Measurements from ENCODE around the gene TRAF2. TPM values are rescaled to one million over a fixed set of nuclear protein-coding genes. Genes with fewer than 3 reads are reported as not detected.
A peak's percentile ranks its signal among the peaks of the same experiment; 100 is the strongest.

The TRAF2 gene
- polyA plus RNA-seq, 2 of the 4 experiments (the other 2 are of a cell fraction), result 23.8 to 39.5 TPM

- TF ChIP-seq FOSL2 (IDR thresholded peaks at IDR 0.05) (no peak), FOSL2 (CRISPR knock-in tag; IDR thresholded peaks at IDR 0.05) (no peak), CTCF (IDR thresholded peaks at IDR 0.05) (no peak), RCOR1 (IDR thresholded peaks at IDR 0.05; ENCODE audit: low read depth, low read length) (no peak), RFX5 (IDR thresholded peaks at IDR 0.05) (no peak)
- TF ChIP-seq, protein P1, sequence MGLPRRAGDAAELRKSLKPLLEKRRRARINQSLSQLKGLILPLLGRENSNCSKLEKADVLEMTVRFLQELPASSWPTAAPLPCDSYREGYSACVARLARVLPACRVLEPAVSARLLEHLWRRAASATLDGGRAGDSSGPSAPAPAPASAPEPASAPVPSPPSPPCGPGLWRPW (IDR thresholded peaks at IDR 0.05), result no peak
Observed at GRCh38 chr9:136974817-136975535, 88.7 kb downstream of the TRAF2 start (continued).

DNA sequence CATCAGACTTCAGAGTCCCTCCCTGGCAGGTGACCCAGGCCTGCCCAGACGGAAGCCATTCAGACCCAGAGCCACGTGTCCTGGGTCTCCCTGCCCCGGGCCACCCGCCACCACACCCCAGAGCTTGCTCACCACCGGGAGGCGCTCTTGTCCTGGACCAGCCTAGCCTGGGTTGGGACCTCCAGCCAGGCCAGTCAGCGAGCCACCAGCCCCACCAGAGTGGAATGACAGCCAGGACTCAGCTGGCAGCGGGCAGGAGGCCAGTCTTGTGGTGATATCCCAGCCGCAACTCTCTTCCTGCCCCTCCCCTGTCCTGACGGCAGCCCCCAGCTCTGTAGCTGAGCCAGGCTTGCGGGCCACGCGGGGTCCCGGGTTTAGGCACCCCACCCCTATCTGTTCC lies 89.3 kb downstream of the TRAF2 start:
- Histone ChIP-seq H3K4me3 (no peak overlapping the region), H3K9me3 (no peaks in the 10 kb centered on the region), H3K4me2 (no peak overlapping the region), H3K27ac (no peak overlapping the region), H3K4me1 (peaks cover 14% of the 10 kb centered on the region)
- ChIA-PET CTCF (interaction anchor here (1.0 to 7.8 kb wide), 7 partner anchors 9 to 60 kb away, joined by 3 to 64 read pairs (median 5); partner anchors contain the start of genes ABCA2, C8G and FBXW5), POLR2A (no interaction called here)
- 0 out of 3 replicates have a peak, but pooled peaks have one; percentile 8 for TF ChIP-seq CTCF (IDR thresholded peaks at IDR 0.05)
- TF ChIP-seq, protein P1 (IDR thresholded peaks at IDR 0.05), result no peak
- FAIRE-seq (no peak), ATAC-seq (no peak), DNase-seq (ENCODE audit: low read depth in 1 of 2, low spot score in 1 of 2) (no peak)
- WGBS (ENCODE audit: missing lambda C conversion rate), result 85% methylated on average over 13 of the region's 14 CpGs

Small RNAs within 50 kb of the gene (small RNA-seq; reads per million reads assigned to genes)
- 0 to 5.8 (median 1.8) reads per million in 6 experiments for gene MIR4479

Other genes with a start within 250 kb of the TRAF2 start
- gene EGFL7, start 223.6 kb upstream of the TRAF2 start, polyA plus RNA-seq (2011; rRNA removed), result 15.3 and 19.9 TPM in 2 replicates
- 28.9 to 34.4 TPM (median 32.3 TPM) in 3 replicates for gene EGFL7, start 223.6 kb upstream of the TRAF2 start, polyA plus RNA-seq (2017; fragmentation: RNase III; extraction: RNeasy Plus Mini Kit Qiagen cat#74134 plus additional on column Dnase treatment)
- 32.3 and 38.6 TPM in 2 replicates for gene AGPAT2, start 199.1 kb upstream of the TRAF2 start, polyA plus RNA-seq (2011; rRNA removed)
- 44.3 to 49.5 TPM (median 46.3 TPM) in 3 replicates for gene AGPAT2, start 199.1 kb upstream of the TRAF2 start, polyA plus RNA-seq (2017; fragmentation: RNase III; extraction: RNeasy Plus Mini Kit Qiagen cat#74134 plus additional on column Dnase treatment)
- 6.7 and 8.8 TPM in 2 replicates for gene DIPK1B, start 173.9 kb upstream of the TRAF2 start, polyA plus RNA-seq (2011; rRNA removed)
- 6.0 to 8.2 TPM (median 6.7 TPM) in 3 replicates for gene DIPK1B, start 173.9 kb upstream of the TRAF2 start, polyA plus RNA-seq (2017; fragmentation: RNase III; extraction: RNeasy Plus Mini Kit Qiagen cat#74134 plus additional on column Dnase treatment)
- gene LCN10, start 143.6 kb upstream of the TRAF2 start, polyA plus RNA-seq (2011; rRNA removed), result not detected in 2 replicates
- gene LCN10, start 143.6 kb upstream of the TRAF2 start, polyA plus RNA-seq (2017; fragmentation: RNase III; extraction: RNeasy Plus Mini Kit Qiagen cat#74134 plus additional on column Dnase treatment), result not detected in 3 replicates
- not detected in 2 replicates for gene LCN6, start 138.0 kb upstream of the TRAF2 start, polyA plus RNA-seq (2011; rRNA removed)
- gene LCN6, start 138.0 kb upstream of the TRAF2 start, polyA plus RNA-seq (2017; fragmentation: RNase III; extraction: RNeasy Plus Mini Kit Qiagen cat#74134 plus additional on column Dnase treatment), result not detected in 3 replicates
- not detected in 2 replicates for gene LCN8, start 128.3 kb upstream of the TRAF2 start, polyA plus RNA-seq (2011; rRNA removed)
- gene LCN8, start 128.3 kb upstream of the TRAF2 start, polyA plus RNA-seq (2017; fragmentation: RNase III; extraction: RNeasy Plus Mini Kit Qiagen cat#74134 plus additional on column Dnase treatment), result not detected in 3 replicates
- 0.10 and 0.24 TPM in 2 replicates for gene LCN15, start 122.0 kb upstream of the TRAF2 start, polyA plus RNA-seq (2011; rRNA removed)
- 0.07 to 0.09 TPM in 2 of 3 replicates, not detected in the other for gene LCN15, start 122.0 kb upstream of the TRAF2 start, polyA plus RNA-seq (2017; fragmentation: RNase III; extraction: RNeasy Plus Mini Kit Qiagen cat#74134 plus additional on column Dnase treatment)
- gene TMEM141, start 95.2 kb upstream of the TRAF2 start, polyA plus RNA-seq (2011; rRNA removed), result 64.5 and 78.0 TPM in 2 replicates
- gene TMEM141, start 95.2 kb upstream of the TRAF2 start, polyA plus RNA-seq (2017; fragmentation: RNase III; extraction: RNeasy Plus Mini Kit Qiagen cat#74134 plus additional on column Dnase treatment), result 69.9 to 71.0 TPM (median 70.7 TPM) in 3 replicates
- gene CCDC183, start 90.2 kb upstream of the TRAF2 start, polyA plus RNA-seq (2011; rRNA removed), result 1.4 and 1.6 TPM in 2 replicates
- 0.58 to 1.1 TPM (median 0.90 TPM) in 3 replicates for gene CCDC183, start 90.2 kb upstream of the TRAF2 start, polyA plus RNA-seq (2017; fragmentation: RNase III; extraction: RNeasy Plus Mini Kit Qiagen cat#74134 plus additional on column Dnase treatment)
- 46.8 and 53.5 TPM in 2 replicates for gene RABL6, start 78.6 kb upstream of the TRAF2 start, polyA plus RNA-seq (2011; rRNA removed)
- gene RABL6, start 78.6 kb upstream of the TRAF2 start, polyA plus RNA-seq (2017; fragmentation: RNase III; extraction: RNeasy Plus Mini Kit Qiagen cat#74134 plus additional on column Dnase treatment), result 70.3 to 72.2 TPM (median 71.4 TPM) in 3 replicates
- 0.75 and 0.76 TPM in 2 replicates for gene AJM1, start 44.0 kb upstream of the TRAF2 start, polyA plus RNA-seq (2011; rRNA removed)
- gene AJM1, start 44.0 kb upstream of the TRAF2 start, polyA plus RNA-seq (2017; fragmentation: RNase III; extraction: RNeasy Plus Mini Kit Qiagen cat#74134 plus additional on column Dnase treatment), result 3.0 to 3.6 TPM (median 3.2 TPM) in 3 replicates
- gene PHPT1, start 37.1 kb upstream of the TRAF2 start, polyA plus RNA-seq (2011; rRNA removed), result 104 and 123 TPM in 2 replicates
- gene PHPT1, start 37.1 kb upstream of the TRAF2 start, polyA plus RNA-seq (2017; fragmentation: RNase III; extraction: RNeasy Plus Mini Kit Qiagen cat#74134 plus additional on column Dnase treatment), result 234 to 261 TPM (median 239 TPM) in 3 replicates
- 1.3 and 1.5 TPM in 2 replicates for gene MAMDC4, start 34.2 kb upstream of the TRAF2 start, polyA plus RNA-seq (2011; rRNA removed)
- 7.3 to 9.1 TPM (median 7.6 TPM) in 3 replicates for gene MAMDC4, start 34.2 kb upstream of the TRAF2 start, polyA plus RNA-seq (2017; fragmentation: RNase III; extraction: RNeasy Plus Mini Kit Qiagen cat#74134 plus additional on column Dnase treatment)
- 284 and 464 TPM in 2 replicates for gene EDF1, start 20.2 kb upstream of the TRAF2 start, polyA plus RNA-seq (2011; rRNA removed)
- gene EDF1, start 20.2 kb upstream of the TRAF2 start, polyA plus RNA-seq (2017; fragmentation: RNase III; extraction: RNeasy Plus Mini Kit Qiagen cat#74134 plus additional on column Dnase treatment), result 472 to 560 TPM (median 477 TPM) in 3 replicates
- 37.3 and 37.5 TPM in 2 replicates for gene FBXW5, start 58.2 kb downstream of the TRAF2 start, polyA plus RNA-seq (2011; rRNA removed)
- gene FBXW5, start 58.2 kb downstream of the TRAF2 start, polyA plus RNA-seq (2017; fragmentation: RNase III; extraction: RNeasy Plus Mini Kit Qiagen cat#74134 plus additional on column Dnase treatment), result 59.3 to 61.4 TPM (median 59.5 TPM) in 3 replicates
- 0.41 and 0.45 TPM in 2 replicates for gene C8G, start 58.7 kb downstream of the TRAF2 start, polyA plus RNA-seq (2011; rRNA removed)
- gene C8G, start 58.7 kb downstream of the TRAF2 start, polyA plus RNA-seq (2017; fragmentation: RNase III; extraction: RNeasy Plus Mini Kit Qiagen cat#74134 plus additional on column Dnase treatment), result 1.1 to 1.3 TPM (median 1.1 TPM) in 3 replicates
- gene LCN12, start 65.8 kb downstream of the TRAF2 start, polyA plus RNA-seq (2011; rRNA removed), result 0.74 and 1.8 TPM in 2 replicates
- gene LCN12, start 65.8 kb downstream of the TRAF2 start, polyA plus RNA-seq (2017; fragmentation: RNase III; extraction: RNeasy Plus Mini Kit Qiagen cat#74134 plus additional on column Dnase treatment), result 2.8 to 3.6 TPM (median 3.0 TPM) in 3 replicates
- 0.31 and 0.33 TPM in 2 replicates for gene PTGDS, start 91.0 kb downstream of the TRAF2 start, polyA plus RNA-seq (2011; rRNA removed)
- gene PTGDS, start 91.0 kb downstream of the TRAF2 start, polyA plus RNA-seq (2017; fragmentation: RNase III; extraction: RNeasy Plus Mini Kit Qiagen cat#74134 plus additional on column Dnase treatment), result 0.18 to 0.34 TPM (median 0.26 TPM) in 3 replicates
- gene LCNL1, start 96.5 kb downstream of the TRAF2 start, polyA plus RNA-seq (2011; rRNA removed), result 0.04 and 0.19 TPM in 2 replicates
- 0.05 to 0.08 TPM (median 0.08 TPM) in 3 replicates for gene LCNL1, start 96.5 kb downstream of the TRAF2 start, polyA plus RNA-seq (2017; fragmentation: RNase III; extraction: RNeasy Plus Mini Kit Qiagen cat#74134 plus additional on column Dnase treatment)
- gene PAXX, start 105.9 kb downstream of the TRAF2 start, polyA plus RNA-seq (2011; rRNA removed), result 12.6 and 15.6 TPM in 2 replicates
- gene PAXX, start 105.9 kb downstream of the TRAF2 start, polyA plus RNA-seq (2017; fragmentation: RNase III; extraction: RNeasy Plus Mini Kit Qiagen cat#74134 plus additional on column Dnase treatment), result 50.7 to 57.0 TPM (median 53.2 TPM) in 3 replicates
- gene CLIC3, start 110.1 kb downstream of the TRAF2 start, polyA plus RNA-seq (2011; rRNA removed), result 0.33 and 0.61 TPM in 2 replicates
- 5.1 to 6.6 TPM (median 6.4 TPM) in 3 replicates for gene CLIC3, start 110.1 kb downstream of the TRAF2 start, polyA plus RNA-seq (2017; fragmentation: RNase III; extraction: RNeasy Plus Mini Kit Qiagen cat#74134 plus additional on column Dnase treatment)
- gene ABCA2, start 141.7 kb downstream of the TRAF2 start, polyA plus RNA-seq (2011; rRNA removed), result 8.3 and 10.1 TPM in 2 replicates
- 23.0 to 25.6 TPM (median 24.7 TPM) in 3 replicates for gene ABCA2, start 141.7 kb downstream of the TRAF2 start, polyA plus RNA-seq (2017; fragmentation: RNase III; extraction: RNeasy Plus Mini Kit Qiagen cat#74134 plus additional on column Dnase treatment)
- not detected in 2 replicates for gene FUT7, start 145.6 kb downstream of the TRAF2 start, polyA plus RNA-seq (2011; rRNA removed)
- gene FUT7, start 145.6 kb downstream of the TRAF2 start, polyA plus RNA-seq (2017; fragmentation: RNase III; extraction: RNeasy Plus Mini Kit Qiagen cat#74134 plus additional on column Dnase treatment), result 0.07 TPM in 1 of 3 replicates, not detected in the others
- gene NPDC1, start 159.7 kb downstream of the TRAF2 start, polyA plus RNA-seq (2011; rRNA removed), result 12.7 and 13.0 TPM in 2 replicates
- 33.2 to 40.6 TPM (median 40.2 TPM) in 3 replicates for gene NPDC1, start 159.7 kb downstream of the TRAF2 start, polyA plus RNA-seq (2017; fragmentation: RNase III; extraction: RNeasy Plus Mini Kit Qiagen cat#74134 plus additional on column Dnase treatment)
- gene ENTPD2, start 167.5 kb downstream of the TRAF2 start, polyA plus RNA-seq (2011; rRNA removed), result 0.75 and 2.3 TPM in 2 replicates
- 0.71 to 1.2 TPM (median 1.1 TPM) in 3 replicates for gene ENTPD2, start 167.5 kb downstream of the TRAF2 start, polyA plus RNA-seq (2017; fragmentation: RNase III; extraction: RNeasy Plus Mini Kit Qiagen cat#74134 plus additional on column Dnase treatment)
- gene SAPCD2, start 184.0 kb downstream of the TRAF2 start, polyA plus RNA-seq (2011; rRNA removed), result 6.5 and 6.9 TPM in 2 replicates
- gene SAPCD2, start 184.0 kb downstream of the TRAF2 start, polyA plus RNA-seq (2017; fragmentation: RNase III; extraction: RNeasy Plus Mini Kit Qiagen cat#74134 plus additional on column Dnase treatment), result 13.1 to 16.4 TPM (median 14.6 TPM) in 3 replicates
- gene UAP1L1, start 191.0 kb downstream of the TRAF2 start, polyA plus RNA-seq (2011; rRNA removed), result 1.2 and 1.9 TPM in 2 replicates
- gene UAP1L1, start 191.0 kb downstream of the TRAF2 start, polyA plus RNA-seq (2017; fragmentation: RNase III; extraction: RNeasy Plus Mini Kit Qiagen cat#74134 plus additional on column Dnase treatment), result 4.8 to 7.8 TPM (median 6.0 TPM) in 3 replicates
- gene MAN1B1, start 200.5 kb downstream of the TRAF2 start, polyA plus RNA-seq (2011; rRNA removed), result 31.7 and 47.8 TPM in 2 replicates
- gene MAN1B1, start 200.5 kb downstream of the TRAF2 start, polyA plus RNA-seq (2017; fragmentation: RNase III; extraction: RNeasy Plus Mini Kit Qiagen cat#74134 plus additional on column Dnase treatment), result 45.1 to 48.6 TPM (median 47.0 TPM) in 3 replicates
- gene DPP7, start 228.2 kb downstream of the TRAF2 start, polyA plus RNA-seq (2011; rRNA removed), result 27.6 and 36.0 TPM in 2 replicates
- gene DPP7, start 228.2 kb downstream of the TRAF2 start, polyA plus RNA-seq (2017; fragmentation: RNase III; extraction: RNeasy Plus Mini Kit Qiagen cat#74134 plus additional on column Dnase treatment), result 61.3 to 71.8 TPM (median 68.5 TPM) in 3 replicates